ENCODE data around the gene DAB2IP. TPM values are rescaled to one million over a fixed set of nuclear protein-coding genes. Genes with fewer than 3 reads are reported as not detected.

DAB2IP gene
- polyA plus RNA-seq, 12 donors: 29.6 to 49.8 (median 38.4) TPM; not detected in 1

- no peak for DNase-seq
Observed at GRCh38 chr9:121776001-121776738, 124.7 kb downstream of the DAB2IP start.

GRCh38 chr9:121776739-121777637 is 125.6 kb downstream of the DAB2IP start:
- no peak for DNase-seq

GRCh38 chr9:121778252-121779225 is 127.1 kb downstream of the DAB2IP start:
- DNase-seq: no peak

- DNase-seq: no peak
Observed at GRCh38 chr9:121779381-121780117, 128.1 kb downstream of the DAB2IP start.

GRCh38 chr9:121780177-121781040 is 129.0 kb downstream of the DAB2IP start:
- no peak for DNase-seq

- no peak for DNase-seq
Observed at GRCh38 chr9:121781145-121781548, 129.7 kb downstream of the DAB2IP start.

GRCh38 chr9:121781701-121782464 is 130.4 kb downstream of the DAB2IP start:
- DNase-seq: no peak

GRCh38 chr9:121782514-121783110 is 131.2 kb downstream of the DAB2IP start:
- DNase-seq: no peak

- no peak for DNase-seq
Observed at GRCh38 chr9:121783111-121783510, 131.7 kb downstream of the DAB2IP start.

- peak; percentile 46 for DNase-seq
Observed at GRCh38 chr9:121783521-121784507, 132.4 kb downstream of the DAB2IP start.

- no peak for DNase-seq
Observed at GRCh38 chr9:121784731-121785411, 133.4 kb downstream of the DAB2IP start.

GRCh38 chr9:121785673-121786542 is 134.5 kb downstream of the DAB2IP start:
- no peak for DNase-seq

GRCh38 chr9:121786543-121786948 is 135.1 kb downstream of the DAB2IP start:
- no peak for DNase-seq

- DNase-seq: no peak
Observed at GRCh38 chr9:121786998-121787422, 135.6 kb downstream of the DAB2IP start.

GRCh38 chr9:121788686-121789366 is 137.4 kb downstream of the DAB2IP start:
- DNase-seq: no peak
